HG03159 (cell line): ENCODE measurements around the gene PTPRU.
"Not testable (repeated sequence)": the region's sequence is repeated elsewhere in the genome, so short reads cannot be mapped to it uniquely, and the experiment has no call there.

Experiments used
- ATAC-seq: cut with Tn5 transposase; IDR thresholded peaks from one replicate; pipeline ENCODE4 v1.9.1; 2021; ENCODE audit warnings: mild to moderate bottlenecking, moderate library complexity; ENCODE audit not compliant: unreplicated experiment

PTPRU gene

DNA sequence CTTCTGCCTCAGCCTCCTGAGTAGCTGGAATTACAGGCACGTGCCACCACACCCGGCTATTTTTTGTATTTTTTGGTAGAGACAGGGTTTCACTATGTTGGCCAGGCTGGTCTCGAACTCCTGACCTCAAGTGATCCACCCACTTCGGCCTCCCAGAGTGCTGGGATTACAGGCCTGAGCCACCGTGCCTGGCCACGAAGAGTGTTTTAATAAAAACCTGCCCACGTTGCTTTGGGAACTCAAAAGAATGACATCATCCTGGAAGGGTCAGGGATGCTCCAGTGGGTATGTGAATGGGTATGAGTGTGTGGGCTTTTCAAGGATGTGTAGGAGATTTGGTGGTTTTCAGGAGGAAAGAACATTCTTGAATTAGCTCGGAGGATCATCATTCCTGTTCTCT lies 78.4 kb downstream of the PTPRU start:
- ATAC-seq, result not testable (repeated sequence)

DNA sequence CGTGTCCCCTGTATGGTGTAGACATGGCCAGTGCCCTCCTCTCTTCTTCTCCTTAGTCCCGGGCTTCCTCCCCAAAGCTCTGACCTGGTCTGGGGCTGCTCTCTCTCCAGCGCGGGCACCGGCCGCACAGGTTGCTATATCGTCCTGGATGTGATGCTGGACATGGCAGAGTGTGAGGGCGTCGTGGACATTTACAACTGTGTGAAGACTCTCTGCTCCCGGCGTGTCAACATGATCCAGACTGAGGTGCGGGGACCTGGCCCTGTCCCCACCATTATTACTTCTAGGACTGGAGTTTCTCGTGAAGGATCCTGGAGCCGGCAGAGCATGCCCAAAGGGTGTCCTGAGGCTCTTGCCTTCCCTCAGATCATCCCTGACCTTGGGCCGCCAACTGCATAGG lies 78.9 kb downstream of the PTPRU start:
- no peak for ATAC-seq

DNA sequence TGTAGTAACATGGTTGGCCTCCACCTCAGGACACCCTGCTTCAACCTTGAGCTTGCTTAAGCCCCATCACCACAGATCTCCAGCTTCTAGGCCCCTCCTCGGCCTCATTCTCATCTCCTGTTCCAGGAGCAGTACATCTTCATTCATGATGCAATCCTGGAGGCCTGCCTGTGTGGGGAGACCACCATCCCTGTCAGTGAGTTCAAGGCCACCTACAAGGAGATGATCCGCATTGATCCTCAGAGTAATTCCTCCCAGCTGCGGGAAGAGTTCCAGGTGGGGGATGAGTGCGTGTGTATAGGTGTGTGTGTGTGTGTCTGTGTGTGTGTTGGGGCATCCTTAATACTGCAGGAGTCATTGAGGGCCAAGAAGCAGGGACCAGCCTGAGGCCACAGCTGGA lies 79.6 kb downstream of the PTPRU start:
- ATAC-seq, result no peak

DNA sequence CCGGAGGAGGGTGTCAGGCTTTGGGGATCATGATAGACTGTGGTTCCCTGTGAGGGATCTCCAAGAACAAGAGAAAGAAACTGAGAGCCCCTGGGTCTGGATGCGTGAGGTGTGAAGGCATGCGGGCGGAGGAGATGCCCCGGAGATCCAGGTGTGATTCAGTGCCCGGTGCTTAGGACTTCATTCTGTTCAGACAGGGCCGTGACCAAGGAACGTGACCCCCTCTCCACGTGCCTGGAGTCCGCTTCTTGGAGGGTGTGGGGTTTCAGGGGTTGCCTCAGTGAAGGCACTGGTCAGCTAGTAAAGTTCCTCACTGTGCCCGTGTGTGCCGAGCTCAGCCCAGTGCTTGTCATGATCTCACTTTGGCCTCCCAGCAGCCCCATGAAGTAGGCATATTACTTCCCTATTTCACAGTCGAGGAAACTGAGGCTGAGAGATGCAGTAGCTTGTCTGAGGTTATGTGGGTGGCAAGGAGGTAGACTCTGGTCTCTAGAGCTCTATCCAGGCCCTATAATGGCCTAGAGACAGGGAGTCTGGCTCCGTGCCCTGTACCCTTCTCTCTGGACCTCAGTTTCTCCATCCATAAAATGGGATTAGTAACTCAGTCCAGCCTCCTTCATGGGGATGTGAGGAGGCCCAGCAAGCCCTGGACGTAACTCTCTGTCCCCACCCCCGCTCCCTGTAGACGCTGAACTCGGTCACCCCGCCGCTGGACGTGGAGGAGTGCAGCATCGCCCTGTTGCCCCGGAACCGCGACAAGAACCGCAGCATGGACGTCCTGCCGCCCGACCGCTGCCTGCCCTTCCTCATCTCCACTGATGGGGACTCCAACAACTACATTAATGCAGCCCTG lies 81.0 kb downstream of the PTPRU start:
- no peak for ATAC-seq

DNA sequence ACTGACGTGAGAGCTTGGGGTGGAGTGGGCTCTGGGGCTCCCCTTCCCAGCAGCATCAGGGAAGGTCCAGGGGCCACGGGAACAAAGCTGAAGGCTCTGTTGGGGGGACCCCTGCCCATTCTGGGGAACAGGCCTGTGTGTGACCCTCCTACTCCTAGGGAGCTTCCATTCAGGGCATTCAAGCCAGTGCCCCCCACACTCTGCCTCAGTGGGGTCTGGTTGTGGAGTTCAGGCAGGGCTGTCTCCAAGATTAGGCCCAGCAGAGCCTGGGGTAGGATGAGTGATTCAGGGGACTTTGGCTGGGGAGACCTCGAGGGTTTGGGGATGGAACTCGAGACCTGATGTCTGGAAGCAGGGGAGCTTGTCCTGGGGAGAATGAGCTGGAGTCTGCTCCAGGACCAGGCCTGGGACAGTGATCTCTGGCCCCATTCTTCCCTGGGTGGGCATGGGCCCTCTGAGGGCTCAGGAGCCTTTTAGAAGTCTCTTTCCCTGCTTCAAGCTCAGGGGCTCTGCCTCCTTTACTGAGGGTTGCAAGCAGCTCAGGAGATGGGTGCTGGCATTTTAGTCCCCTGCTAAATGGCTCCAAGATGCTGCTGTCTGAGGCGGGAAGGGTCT lies 81.7 kb downstream of the PTPRU start:
- ATAC-seq, result no peak

DNA sequence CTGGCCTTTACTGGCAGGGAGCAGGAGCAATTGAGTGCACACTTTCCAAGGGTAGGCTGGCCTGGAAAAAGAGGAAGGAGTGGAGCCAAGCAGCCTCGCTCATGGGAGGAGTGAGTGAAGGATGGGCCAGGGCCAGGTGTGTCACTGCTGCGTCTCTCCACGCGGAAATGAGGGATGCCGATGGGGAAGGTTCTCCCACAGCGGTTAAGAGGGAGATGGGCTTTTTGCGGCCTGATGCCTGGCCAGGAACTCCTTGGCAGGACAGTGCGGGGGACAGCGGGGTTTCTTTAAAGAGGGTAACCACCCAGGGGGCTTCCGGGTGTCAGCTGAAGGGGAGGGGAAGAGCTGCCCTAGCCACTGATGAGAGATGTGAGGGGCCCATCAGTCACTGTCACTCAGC lies 82.4 kb downstream of the PTPRU start:
- no peak for ATAC-seq

DNA sequence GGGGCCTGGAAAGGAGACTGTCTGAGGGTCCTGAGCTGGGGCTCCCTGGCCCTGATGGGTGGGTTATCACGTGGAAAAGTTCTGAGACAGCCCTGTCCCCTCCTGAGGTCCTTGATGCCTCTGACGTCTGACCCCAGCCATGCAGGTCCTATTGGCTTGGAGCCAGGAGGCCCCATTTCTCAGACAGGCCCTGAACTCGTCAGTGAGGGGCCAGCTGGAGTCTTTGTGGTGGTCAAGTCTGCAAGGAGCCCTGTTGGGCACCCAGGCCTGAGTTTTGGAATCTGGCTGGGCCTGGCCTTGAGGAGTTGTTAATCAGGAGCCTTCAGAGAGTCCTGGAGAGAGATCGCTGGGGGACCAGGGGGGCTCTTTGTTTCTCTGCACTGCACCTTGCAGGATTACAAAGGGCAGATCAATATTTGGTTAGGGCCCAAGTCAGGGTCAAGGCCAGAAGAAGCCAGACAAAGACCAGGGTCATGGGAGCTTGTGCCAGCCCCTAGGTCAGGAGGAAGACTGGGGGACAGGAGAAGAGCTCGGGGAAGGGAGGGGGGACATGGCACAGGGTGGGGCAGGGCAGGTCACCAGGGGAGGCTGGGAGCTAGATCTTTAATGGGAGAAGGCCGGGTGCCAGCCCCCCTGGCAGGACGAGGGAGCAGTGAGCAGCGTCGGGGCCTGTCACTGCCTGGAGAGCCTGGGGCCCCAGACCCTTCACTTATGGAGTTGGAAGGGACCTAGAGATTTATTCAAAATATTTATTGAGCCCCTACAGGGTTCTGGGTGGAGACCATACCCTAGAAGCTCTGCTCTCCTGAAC lies 83.2 kb downstream of the PTPRU start:
- ATAC-seq, result no peak

DNA sequence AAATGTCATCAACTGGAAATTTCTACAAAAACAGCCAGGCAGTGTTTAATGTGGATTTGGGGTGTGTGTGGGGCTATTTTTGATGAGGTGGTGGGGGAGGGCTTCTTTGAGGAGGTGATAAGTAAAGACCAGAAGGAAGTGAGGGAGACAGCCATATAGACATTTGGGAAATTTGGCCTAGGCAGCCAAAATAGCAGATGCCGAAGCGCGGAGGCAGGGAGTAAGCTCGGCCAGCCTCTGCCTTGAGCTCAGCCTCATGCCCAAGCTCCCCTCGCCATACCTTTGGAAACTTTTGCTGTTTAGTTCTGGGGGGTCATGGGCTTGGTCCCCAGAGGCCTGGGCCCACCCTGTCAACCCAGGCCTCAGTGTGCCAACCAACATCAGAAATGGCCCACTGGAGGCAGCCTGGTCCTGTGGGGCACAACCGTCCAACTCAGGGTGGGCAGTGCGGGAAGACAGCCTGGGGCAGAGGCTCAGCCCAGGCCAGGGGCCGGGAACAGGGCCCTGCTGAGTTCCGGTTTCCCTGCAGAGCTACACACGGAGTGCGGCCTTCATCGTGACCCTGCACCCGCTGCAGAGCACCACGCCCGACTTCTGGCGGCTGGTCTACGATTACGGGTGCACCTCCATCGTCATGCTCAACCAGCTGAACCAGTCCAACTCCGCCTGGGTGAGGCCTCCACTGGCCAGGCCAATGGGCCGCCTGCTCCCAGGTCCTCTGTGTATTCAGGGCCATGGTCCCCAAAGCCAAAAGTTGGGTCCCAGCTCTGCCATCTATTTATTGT lies 84.0 kb downstream of the PTPRU start:
- ATAC-seq, result no peak

DNA sequence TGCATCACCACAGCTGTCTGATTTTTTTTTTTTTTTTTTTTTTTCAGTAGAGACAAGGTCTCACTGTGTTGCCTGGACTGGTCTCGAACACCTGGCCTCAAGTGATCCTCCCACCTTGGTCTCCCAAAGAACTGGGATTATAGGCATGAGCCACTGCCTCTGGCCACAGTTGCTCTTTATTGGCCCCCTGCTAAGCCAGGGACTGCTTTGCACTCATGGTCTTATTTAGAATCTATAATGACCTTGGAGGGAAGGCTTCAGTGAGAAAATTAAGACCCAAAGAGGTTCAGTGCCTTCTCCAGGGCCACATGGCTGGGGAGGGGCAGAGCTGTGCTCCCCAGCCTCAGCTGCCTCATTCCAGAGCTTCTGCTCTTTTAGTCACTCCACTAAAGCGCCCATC lies 84.9 kb downstream of the PTPRU start:
- ATAC-seq, result no peak

DNA sequence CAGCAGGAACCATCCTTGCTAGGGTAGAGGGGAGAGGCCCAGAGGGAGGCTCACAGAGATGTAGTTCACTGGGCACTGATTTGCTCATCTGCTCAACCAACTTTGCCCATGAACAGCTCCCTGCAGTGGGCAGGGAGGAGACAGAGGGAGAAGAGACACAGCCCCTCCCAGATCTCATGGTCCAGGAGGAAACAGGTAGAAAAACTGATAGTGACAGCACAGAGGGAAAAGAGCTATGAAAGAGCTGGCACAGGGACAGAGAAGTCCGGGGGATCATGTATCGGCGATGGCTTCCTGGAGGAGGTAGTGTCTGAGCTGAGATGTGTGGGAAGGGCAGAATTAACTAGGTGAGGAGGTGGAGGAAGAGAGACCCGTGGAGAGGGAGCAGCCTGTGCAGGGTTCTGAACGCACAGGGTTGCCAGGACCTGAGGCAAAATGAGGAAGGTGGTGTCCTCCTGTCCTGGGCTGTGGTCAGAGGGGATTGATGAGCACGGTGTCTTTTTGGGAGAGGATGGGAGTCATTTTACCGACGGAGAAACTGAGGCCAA lies 85.9 kb downstream of the PTPRU start:
- ATAC-seq, result no peak

DNA sequence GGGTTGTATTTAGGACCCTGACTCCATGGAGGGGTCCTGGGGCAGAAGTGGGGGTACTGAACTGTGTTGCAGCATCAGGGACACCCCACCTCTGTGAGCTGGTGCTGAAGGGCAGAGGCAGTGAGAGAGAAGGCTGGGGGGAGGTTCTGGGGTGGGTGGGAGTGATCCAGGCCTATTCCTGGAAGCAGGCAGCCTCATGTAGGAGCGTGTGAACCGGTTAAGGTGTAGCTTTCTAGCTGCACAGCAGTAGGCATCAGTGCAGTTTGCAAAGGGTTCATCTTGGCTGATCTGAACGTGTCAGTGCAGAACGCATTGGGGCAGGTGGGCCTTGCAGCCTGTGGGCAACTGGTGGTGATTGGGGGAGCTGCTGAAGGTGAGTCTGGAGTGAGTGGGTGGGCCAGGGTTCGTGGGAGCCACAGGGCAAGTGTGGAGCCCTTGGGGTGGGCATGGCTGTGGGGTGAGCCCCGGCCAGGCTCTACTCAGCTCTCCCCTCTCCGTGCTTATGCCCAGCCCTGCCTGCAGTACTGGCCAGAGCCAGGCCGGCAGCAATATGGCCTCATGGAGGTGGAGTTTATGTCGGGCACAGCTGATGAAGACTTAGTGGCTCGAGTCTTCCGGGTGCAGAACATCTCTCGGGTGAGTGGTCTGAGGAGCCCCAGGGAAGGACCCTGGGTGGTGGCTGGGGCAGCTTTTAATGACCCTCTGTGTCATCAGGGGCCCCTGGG lies 86.7 kb downstream of the PTPRU start:
- no peak for ATAC-seq

DNA sequence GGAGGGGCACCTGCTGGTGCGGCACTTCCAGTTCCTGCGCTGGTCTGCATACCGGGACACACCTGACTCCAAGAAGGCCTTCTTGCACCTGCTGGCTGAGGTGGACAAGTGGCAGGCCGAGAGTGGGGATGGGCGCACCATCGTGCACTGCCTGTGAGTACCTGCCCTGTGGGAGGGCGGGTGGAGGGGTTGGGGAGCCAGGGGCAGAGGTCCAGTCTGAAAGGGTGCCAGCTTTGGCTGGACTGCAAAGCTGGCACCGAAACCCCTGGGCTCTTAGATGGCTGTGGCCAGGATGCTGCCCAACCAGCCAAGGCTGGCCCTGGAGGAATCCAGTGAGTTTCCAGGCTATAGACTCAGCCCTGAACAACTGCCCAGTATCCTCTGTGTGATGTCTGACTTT lies 87.3 kb downstream of the PTPRU start:
- ATAC-seq, result no peak

DNA sequence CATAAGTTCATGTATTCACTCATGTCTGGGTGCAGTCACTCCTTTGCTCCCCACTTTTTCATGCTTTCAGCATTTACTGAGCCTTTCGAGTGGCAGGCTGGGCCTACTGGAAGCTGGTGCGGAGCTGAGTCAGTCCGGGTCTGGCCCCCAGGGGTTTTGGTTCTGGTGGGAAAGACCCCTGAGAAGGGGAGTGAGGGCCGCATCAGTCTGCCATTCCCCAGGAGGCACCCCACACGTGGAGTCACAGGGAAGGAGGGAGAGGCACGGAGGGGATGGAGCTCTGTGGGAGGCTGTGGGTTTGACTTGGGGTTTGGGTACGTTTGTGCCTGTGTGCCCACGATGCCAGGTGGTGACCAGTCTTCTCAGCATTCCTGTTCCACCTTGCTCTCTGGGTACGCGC lies 87.9 kb downstream of the PTPRU start:
- ATAC-seq, result no peak

DNA sequence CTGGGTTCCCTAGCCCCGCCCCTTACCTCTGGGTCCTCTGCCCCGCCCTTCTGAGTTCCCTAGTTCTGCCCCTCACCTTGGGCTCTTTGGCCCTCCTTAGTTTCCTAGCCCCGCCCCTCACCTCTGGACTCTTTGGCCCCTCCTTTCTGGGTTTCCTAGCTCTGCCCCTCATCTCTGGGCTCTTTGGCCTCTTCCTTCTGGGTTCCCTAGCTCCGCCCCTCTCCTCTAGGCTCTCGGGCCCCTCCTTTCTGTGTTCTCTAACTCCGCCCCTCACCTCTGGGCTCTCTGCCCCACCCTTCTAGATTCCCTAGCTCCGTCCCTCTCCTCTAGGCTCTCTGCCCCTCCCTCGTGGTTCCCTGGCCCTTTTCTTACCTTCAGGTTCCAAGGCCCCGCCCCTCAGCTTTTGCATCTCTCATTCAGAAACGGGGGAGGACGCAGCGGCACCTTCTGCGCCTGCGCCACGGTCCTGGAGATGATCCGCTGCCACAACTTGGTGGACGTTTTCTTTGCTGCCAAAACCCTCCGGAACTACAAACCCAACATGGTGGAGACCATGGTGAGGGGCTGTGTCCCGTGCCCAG lies 88.5 kb downstream of the PTPRU start:
- ATAC-seq, result no peak

DNA sequence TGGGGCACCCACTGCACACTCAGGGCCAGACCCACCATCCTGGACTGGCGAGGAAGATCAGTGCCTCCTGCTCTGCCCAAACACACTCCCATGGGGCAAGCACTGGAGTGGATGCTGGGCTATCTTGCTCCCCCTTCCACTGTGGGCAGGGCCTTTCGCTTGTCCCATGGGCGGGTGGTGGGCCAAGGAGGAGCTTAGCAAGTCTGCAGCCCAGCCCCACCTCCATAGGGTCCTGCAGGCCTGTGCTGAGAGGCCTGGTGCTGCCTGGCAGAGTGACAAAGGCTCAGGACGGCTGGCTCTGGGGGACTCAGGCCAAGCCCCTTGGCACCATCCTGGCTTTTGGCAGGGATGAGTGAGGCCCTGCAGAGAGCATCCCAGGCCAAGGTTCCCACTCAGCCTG lies 89.4 kb downstream of the PTPRU start:
- no peak for ATAC-seq

DNA sequence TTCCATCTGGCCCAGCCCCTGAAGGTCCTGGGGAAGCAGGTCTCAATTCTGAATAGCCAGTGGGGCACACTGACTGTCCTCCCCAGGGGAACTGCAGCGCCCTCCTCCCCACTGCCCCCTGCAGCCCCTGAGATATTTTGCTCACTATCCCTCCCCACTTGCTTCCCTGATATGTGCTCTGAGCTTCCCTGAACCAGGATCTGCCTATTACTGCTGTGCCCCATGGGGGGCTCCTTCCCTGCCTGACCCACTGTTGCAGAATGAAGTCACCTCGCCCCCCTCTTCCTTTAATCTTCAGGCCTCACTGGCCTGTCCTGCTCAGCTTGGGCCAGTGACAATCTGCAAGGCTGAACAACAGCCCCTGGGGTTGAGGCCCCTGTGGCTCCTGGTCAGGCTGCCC lies 89.8 kb downstream of the PTPRU start:
- no peak for ATAC-seq

DNA sequence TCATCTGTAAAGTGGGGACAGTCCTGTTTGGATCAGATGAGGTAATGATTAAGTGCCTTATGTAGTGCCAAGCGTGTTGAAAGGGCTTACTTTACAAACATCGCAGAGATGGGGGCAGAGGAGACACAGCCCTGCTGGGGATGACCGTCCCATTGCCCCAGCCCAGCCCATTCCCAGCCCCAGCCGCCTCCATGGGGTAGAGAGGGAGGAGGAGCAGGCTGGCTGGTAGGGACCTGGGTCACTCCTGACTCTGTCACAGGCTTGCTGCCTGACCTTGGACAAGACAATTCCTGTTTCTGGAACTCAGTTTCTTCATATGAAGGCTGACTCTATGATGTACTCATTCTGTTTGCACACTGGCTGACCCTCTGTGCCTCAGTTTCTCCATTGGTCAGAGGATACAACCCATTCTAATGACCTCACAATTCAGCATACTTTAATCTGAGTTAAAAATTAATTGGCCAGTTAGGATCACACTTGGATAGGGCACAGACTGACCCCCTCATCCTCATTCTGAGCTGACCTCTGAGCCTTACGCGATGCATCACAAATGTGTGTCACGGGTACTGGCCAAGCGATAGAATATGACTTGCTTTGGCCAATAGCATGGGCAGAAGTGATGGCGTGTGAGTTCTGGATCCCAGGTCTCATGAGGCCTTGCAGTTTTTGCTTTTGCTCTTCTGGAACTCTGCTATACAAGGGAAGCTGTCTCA lies 91.1 kb downstream of the PTPRU start:
- ATAC-seq, result no peak

DNA sequence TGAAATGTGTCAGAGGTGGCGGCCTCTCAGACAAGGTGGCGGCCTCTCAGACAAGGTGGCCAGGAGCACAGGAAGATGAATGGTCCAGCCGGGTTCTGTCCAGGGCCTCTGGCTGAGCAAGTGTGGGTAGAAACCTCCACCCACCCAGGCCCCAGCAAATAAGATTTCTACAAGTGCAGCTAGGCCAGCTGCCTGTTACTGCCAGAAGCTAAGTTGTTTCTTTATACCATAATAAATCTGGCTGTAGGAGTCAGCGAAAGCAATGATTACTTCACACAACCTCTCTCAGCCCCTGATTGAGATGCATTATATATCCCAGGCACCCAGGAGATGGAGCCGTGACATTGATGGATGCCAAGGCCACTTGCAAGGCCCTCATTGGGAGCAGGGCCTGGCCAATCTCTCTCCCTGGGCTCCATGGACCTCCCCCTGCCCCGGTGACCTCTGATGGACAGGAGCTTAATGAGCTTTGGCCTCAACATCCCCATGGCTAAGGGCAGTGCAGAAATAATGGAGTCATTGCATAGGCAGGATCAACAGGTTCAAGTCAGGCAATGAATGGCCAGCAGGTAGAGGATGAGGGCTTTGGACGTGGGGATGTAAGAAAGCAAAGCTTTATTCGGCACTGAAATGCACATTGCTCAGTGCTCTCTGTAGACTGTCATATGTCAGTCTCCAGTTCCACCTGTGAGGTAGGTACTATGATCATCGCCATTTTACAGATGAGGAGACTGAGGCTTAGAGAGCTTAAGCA lies 92.9 kb downstream of the PTPRU start:
- no peak for ATAC-seq
